HG02763 (cell line): Measurements from ENCODE around the gene BIRC7.

ENCODE experiments used
- ATAC-seq: cut with Tn5 transposase; IDR thresholded peaks from one replicate; pipeline ENCODE4 v1.9.1; 2021; ENCODE audit warnings: mild to moderate bottlenecking, moderate library complexity; ENCODE audit not compliant: unreplicated experiment

BIRC7 gene

GRCh38 chr20:63235399-63235983 lies at the start of gene BIRC7:
BIRC7 (plus strand) TSS chr20:63235905; CDS start chr20:63236097, 192 bp downstream.
- no peak for ATAC-seq

GRCh38 chr20:63186084-63186483 lies 49.6 kb upstream of the BIRC7 start:
- no peak for ATAC-seq

GRCh38 chr20:63186528-63187316 lies 49.0 kb upstream of the BIRC7 start:
- ATAC-seq, result no peak

- no peak for ATAC-seq
Measured at GRCh38 chr20:63187338-63188158, 48.2 kb upstream of the BIRC7 start.

GRCh38 chr20:63188159-63188442 lies 47.6 kb upstream of the BIRC7 start:
- no peak for ATAC-seq

GRCh38 chr20:63188641-63189321 lies 46.9 kb upstream of the BIRC7 start:
- no peak for ATAC-seq

- ATAC-seq, result no peak
Measured at GRCh38 chr20:63189322-63189642, 46.4 kb upstream of the BIRC7 start.

GRCh38 chr20:63189846-63190559 lies 45.7 kb upstream of the BIRC7 start:
- no peak for ATAC-seq

GRCh38 chr20:63190828-63191227 lies 44.9 kb upstream of the BIRC7 start:
- no peak for ATAC-seq

GRCh38 chr20:63191400-63191799 lies 44.3 kb upstream of the BIRC7 start:
- ATAC-seq, result no peak

- ATAC-seq, result no peak
Measured at GRCh38 chr20:63192721-63193120, 43.0 kb upstream of the BIRC7 start.

GRCh38 chr20:63194007-63194796 lies 41.5 kb upstream of the BIRC7 start:
- no peak for ATAC-seq

- ATAC-seq, result no peak
Measured at GRCh38 chr20:63194797-63195173, 40.9 kb upstream of the BIRC7 start.

GRCh38 chr20:63196768-63197470 lies 38.8 kb upstream of the BIRC7 start:
- no peak for ATAC-seq

GRCh38 chr20:63198606-63199005 lies 37.1 kb upstream of the BIRC7 start:
- no peak for ATAC-seq

- no peak for ATAC-seq
Measured at GRCh38 chr20:63202021-63202420, 33.7 kb upstream of the BIRC7 start.

GRCh38 chr20:63202811-63203526 lies 32.7 kb upstream of the BIRC7 start:
- no peak for ATAC-seq

- no peak for ATAC-seq
Measured at GRCh38 chr20:63204362-63204761, 31.3 kb upstream of the BIRC7 start.

- no peak for ATAC-seq
Measured at GRCh38 chr20:63205896-63206295, 29.8 kb upstream of the BIRC7 start.
